IMR-90 (cell line): ENCODE measurements around the gene MYH11.

Source experiments
- CTCF ChIP-seq: conservative IDR thresholded peaks from 2 replicates; pipeline ENCODE4 v1.5.1; 2012; ENCODE audit warnings: mild to moderate bottlenecking, low read depth, low read length, improper control_type of control experiment
- MXI1 ChIP-seq: IDR thresholded peaks from 2 replicates; pipeline ENCODE4 v1.6.1; 2012; ENCODE audit warnings: low read depth, mild to moderate bottlenecking, low read length, moderate library complexity, borderline replicate concordance

GRCh38 chr16:15769239-15769638, 87.6 kb downstream of the MYH11 start:
- TF ChIP-seq CTCF = no peak
- TF ChIP-seq MXI1 = no peak
